Thymus (tissue), 11 donors: Measurements from ENCODE around the gene ST3GAL5. TPM values are rescaled to one million over a fixed set of nuclear protein-coding genes. Genes with fewer than 3 reads are reported as not detected.
A peak's percentile ranks its signal among the peaks of the same experiment; 100 is the strongest.
"Not testable (repeated sequence)": the region's sequence is repeated elsewhere in the genome, so short reads cannot be mapped to it uniquely, and the experiment has no call there.

ENCODE experiments used
- DNase-seq, 9 donors: peaks; one replicate each; pipeline ENCODE4 v3.0.0-alpha.2; 2013; ENCODE audit warnings: low spot score in 9 of 9, low read depth in 6 of 9, missing footprints in 1 of 9
- H3K27ac ChIP-seq, 2 donors: one replicate each; pipeline ENCODE4 v1.5.1; 2013; ENCODE audit warnings: control low read depth in 1 of 2, low read depth in 1 of 2, low read length in 1 of 2, mild to moderate bottlenecking in 1 of 2, moderate library complexity in 1 of 2
- H3K27me3 ChIP-seq, 2 donors: one replicate each; pipeline ENCODE4 v1.5.1; 2013; ENCODE audit warnings: low read length in 1 of 2; ENCODE audit not compliant: control insufficient read depth in 2 of 2, insufficient read depth in 1 of 2
- H3K36me3 ChIP-seq, 2 donors: one replicate each; pipeline ENCODE4 v1.5.1; 2013; ENCODE audit warnings: low read length in 1 of 2, mild to moderate bottlenecking in 1 of 2, moderate library complexity in 1 of 2; ENCODE audit not compliant: control insufficient read depth in 2 of 2, insufficient read depth in 2 of 2
- H3K4me1 ChIP-seq, 2 donors: one replicate each; pipeline ENCODE4 v1.5.1; 2013; ENCODE audit warnings: low read length in 2 of 2; ENCODE audit not compliant: control insufficient read depth in 2 of 2, insufficient read depth in 2 of 2
- H3K4me3 ChIP-seq, 2 donors: one replicate each; pipeline ENCODE4 v1.5.1; 2013; ENCODE audit warnings: low read length in 2 of 2, control low read depth in 1 of 2, mild to moderate bottlenecking in 1 of 2
- H3K9me3 ChIP-seq, 2 donors: one replicate each; pipeline ENCODE4 v1.5.1; 2013; ENCODE audit warnings: low read length in 1 of 2, mild to moderate bottlenecking in 1 of 2; ENCODE audit not compliant: control insufficient read depth in 2 of 2, insufficient read depth in 1 of 2
- WGBS: extraction: QIAGEN DNeasy Blood & Tissue Kit; methylation state at CpG from one replicate; pipeline ENCODE4 v1.1.7; 2013; 5-methylcytosine and 5-hydroxymethylcytosine counted together
- polyA plus RNA-seq: library from polyadenylated mRNA; stranded (reverse); fragments of 200-250 nt; gene quantifications from one replicate; pipeline ENCODE4 v1.2.3, GENCODE V29; 2013
- total RNA-seq: library from RNA; stranded (reverse); fragments of 120-200 nt; gene quantifications from one replicate; pipeline ENCODE4 v1.2.4, GENCODE V29; 2013
- donor health status: healthy.

Gene ST3GAL5
- total and polyA plus RNA-seq, 2 donors, result 35.4 to 39.2 TPM

DNA sequence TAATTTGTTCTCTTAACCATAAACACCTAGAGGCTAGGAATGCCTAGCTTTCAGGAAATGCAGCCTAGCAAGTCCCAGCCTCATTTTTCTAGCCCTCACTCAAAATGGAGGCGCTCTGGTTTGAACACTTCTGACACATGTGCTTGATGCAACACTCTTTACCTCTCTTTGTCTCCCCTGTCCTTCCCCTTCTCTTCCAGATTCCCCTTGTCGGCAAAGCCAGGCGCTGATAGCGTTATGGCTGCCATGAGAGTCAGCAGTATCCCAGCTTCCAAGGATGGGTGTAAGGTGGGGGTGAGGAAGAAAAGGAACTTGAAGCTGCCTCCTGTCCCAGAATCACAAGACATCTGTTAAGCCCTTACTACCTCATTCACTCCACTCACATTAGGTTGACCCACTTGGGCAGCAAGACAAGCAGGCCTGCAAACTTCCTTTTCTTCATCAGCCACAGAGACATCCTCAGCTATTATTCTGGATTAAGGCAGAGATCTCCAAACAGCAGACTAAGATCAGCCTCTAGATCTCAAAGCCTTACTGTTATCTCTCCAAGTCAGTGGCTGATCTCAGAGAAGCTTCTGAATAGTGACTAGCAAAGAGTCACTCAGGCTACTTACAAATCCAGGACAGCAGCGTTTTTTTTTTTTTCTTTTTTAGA is 1.9 kb upstream of the ST3GAL5 start:
- no peaks in the 10 kb centered on the region for H3K36me3 ChIP-seq
- H3K4me1 ChIP-seq, result peaks cover 17 to 55% of the 10 kb centered on the region in 2 donors
- H3K4me3 ChIP-seq, result no peak overlapping the region
- no peaks in the 10 kb centered on the region for H3K27me3 ChIP-seq
- peak overlapping the region in 1 of 2 donors; percentile 40 for H3K27ac ChIP-seq
- DNase-seq, result peak in 1 of 9 donors; percentile 34
- H3K9me3 ChIP-seq, result peaks cover 0 to 10% of the 10 kb centered on the region in 2 donors
- 94% methylated on average over 5 of the region's 5 CpGs for WGBS

DNA sequence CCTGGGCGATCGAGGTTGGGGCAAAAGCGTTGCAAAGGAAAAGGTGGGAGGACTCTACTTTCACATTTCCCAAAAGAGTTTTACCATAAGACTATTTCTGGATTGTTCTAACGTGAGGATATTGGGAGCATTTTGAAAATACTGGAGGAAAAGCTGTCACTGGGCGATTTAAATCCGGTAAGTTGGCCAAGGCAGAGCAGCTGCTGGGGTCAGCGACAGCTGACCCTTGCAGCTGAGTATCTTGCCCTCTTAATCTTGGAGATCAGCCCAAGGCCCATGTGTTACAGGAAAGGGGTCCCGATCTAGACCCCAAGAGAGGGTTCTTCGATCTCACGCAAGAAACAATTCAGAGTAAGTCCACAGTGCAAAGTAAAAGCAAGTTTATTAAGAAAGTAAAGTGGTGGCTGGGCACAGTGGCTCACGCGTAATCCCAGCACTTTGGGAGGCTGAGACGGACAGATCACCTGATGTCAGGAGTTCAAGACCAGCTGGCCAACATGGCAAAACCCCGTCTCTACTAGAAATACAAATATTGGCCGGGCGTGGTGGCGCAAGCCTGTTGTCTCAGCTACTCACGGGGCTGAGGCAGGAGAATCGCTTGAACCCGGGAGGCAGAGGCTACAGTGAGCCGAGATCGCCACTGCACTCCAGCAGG is 964 bp upstream of the ST3GAL5 start:
- H3K9me3 ChIP-seq, result peaks cover 0 to 2% of the 10 kb centered on the region in 2 donors
- no peaks in the 10 kb centered on the region for H3K36me3 ChIP-seq
- 64% methylated on average over 22 of the region's 22 CpGs for WGBS
- H3K4me3 ChIP-seq, result peak overlapping the region; percentile 69 to 81
- peaks cover 20 to 62% of the 10 kb centered on the region in 2 donors for H3K4me1 ChIP-seq
- H3K27ac ChIP-seq, result peak overlapping the region; percentile 83 to 86
- no peaks in the 10 kb centered on the region for H3K27me3 ChIP-seq
- no peak for DNase-seq

DNA sequence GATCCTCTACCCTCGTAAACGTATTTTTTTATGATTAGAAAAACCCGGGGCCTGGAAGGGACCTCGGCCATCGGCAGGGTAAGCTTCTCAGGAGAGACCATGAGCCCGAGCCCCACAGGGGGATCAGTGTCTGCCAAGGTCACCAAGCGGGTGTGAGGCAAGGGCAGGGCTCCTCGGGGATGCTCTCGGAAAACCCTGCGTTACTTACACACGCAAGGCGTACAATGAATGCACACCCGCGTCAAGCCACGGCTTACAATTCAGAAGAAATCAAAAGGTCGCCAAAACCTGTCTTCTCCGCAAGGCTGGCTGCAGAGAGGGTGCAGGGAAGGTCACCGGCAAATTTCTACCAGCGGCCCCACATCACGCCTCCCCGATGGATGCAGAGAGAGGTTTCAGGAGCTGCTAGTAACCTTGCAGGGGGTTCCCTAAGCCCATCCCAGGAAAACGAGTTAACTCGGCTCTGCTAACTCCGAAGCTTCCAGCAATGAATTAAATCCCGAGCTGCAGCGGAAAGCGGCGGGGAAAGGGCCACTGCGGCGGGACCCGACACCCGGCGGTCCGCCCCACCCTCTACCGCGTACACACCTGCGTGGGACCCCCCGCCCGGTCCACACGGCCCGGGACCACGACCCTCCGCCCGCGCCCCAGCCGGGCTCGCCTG is 638 bp downstream of the ST3GAL5 start:
- DNase-seq, result peak in 7 of 9 donors; percentile 23 to 72 (median 39)
- H3K4me1 ChIP-seq, result peaks cover 20 to 64% of the 10 kb centered on the region in 2 donors

DNA sequence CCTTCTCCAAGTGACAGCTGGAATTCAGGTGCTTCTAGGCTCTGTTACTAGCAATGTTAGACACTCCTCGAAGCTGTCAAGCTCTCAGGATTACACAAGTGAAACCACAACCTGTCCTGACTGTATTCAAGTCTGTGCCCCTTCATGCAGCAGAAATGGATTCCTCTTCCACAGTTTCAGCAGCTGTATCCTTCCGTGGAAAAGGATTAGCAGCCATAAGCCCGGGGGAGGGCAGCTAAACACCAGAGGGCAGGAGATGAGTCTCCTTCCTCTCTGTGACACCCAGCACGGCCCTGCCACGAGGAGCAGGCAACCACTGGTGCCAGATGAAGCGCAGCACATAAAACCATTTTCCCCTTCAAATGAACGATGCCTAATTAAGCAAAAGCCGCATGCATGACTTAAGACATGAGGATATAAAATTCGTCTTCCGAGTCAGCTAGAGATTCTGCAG is 1.2 kb downstream of the ST3GAL5 start:
- Histone ChIP-seq H3K9me3 (peaks cover 0 to 6% of the 10 kb centered on the region in 2 donors), H3K36me3 (peaks cover 6 to 7% of the 10 kb centered on the region in 2 donors), H3K4me1 (peaks cover 20 to 64% of the 10 kb centered on the region in 2 donors), H3K27me3 (no peaks in the 10 kb centered on the region), H3K27ac (peak overlapping the region; percentile 83 to 92), H3K4me3 (peak overlapping the region; percentile 81 to 94)
- peak in 7 of 9 donors; percentile 44 to 83 (median 54) for DNase-seq
- WGBS, result 5% methylated on average over 10 of the region's 10 CpGs

More for the DNA sequence above, 638 bp downstream of the ST3GAL5 start:
- Histone ChIP-seq H3K27me3 (no peaks in the 10 kb centered on the region), H3K27ac (peak overlapping the region; percentile 83 to 92), H3K4me3 (peak overlapping the region; percentile 81 to 94), H3K9me3 (peaks cover 0 to 6% of the 10 kb centered on the region in 2 donors), H3K36me3 (peaks cover 6 to 7% of the 10 kb centered on the region in 2 donors)
- WGBS, result 2% methylated on average over 47 of the region's 47 CpGs

DNA sequence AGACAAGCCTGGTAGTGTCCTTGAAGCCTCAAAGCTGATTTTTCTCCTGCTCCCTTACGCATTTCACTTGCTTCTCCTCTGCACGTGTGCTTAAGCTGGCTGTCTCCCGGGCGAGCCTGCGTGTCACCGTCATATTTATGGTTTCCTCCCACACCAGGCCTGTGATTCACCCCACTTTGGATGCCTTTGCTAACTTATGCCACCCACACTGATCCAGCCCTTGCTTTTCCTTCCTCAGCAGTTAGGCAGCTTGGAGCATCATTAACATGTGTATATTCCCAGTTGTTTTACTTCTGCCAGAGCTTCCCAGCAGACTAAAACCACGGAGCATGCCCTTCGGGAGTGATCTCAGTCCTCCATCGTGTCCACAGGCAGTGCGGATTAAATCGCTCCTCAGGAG is 2.2 kb downstream of the ST3GAL5 start:
- WGBS, result 46% methylated on average over 11 of the region's 11 CpGs
- DNase-seq, result peak in 4 of 9 donors; percentile 16 to 59 (median 44)
- Histone ChIP-seq H3K27me3 (no peaks in the 10 kb centered on the region), H3K9me3 (peaks cover 0 to 14% of the 10 kb centered on the region in 2 donors), H3K4me1 (peaks cover 20 to 61% of the 10 kb centered on the region in 2 donors), H3K4me3 (peak overlapping the region; percentile 81 to 94), H3K36me3 (peaks cover 6 to 14% of the 10 kb centered on the region in 2 donors), H3K27ac (peak overlapping the region in 1 of 2 donors; percentile 8)

DNA sequence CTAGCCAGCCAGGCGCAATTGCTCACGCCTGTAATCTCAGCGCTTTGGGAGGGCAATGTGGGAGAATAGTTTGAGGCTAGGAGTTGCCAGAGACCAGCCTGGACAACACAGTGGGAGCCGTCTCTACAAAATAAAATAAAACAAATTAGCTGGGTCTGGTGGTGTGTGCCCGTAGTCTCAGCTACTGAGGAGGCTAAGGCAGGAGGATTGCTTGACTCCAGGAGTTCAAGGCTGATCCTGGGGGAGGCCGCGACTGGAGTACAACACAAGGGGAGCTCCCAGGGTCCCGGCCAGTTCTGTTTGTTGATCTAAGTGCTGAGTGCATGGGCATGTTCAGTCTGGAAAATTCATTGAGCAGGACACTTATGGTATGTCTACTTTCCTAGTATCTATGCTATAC is 2.6 kb downstream of the ST3GAL5 start:
- no peak for DNase-seq
- Histone ChIP-seq H3K4me3 (peak overlapping the region in 1 of 2 donors; percentile 94), H3K27me3 (no peaks in the 10 kb centered on the region), H3K36me3 (peaks cover 6 to 18% of the 10 kb centered on the region in 2 donors), H3K4me1 (peaks cover 20 to 60% of the 10 kb centered on the region in 2 donors), H3K9me3 (peaks cover 0 to 15% of the 10 kb centered on the region in 2 donors), H3K27ac (peak overlapping the region in 1 of 2 donors; percentile 8)
- WGBS, result 89% methylated on average over 8 of the region's 8 CpGs

DNA sequence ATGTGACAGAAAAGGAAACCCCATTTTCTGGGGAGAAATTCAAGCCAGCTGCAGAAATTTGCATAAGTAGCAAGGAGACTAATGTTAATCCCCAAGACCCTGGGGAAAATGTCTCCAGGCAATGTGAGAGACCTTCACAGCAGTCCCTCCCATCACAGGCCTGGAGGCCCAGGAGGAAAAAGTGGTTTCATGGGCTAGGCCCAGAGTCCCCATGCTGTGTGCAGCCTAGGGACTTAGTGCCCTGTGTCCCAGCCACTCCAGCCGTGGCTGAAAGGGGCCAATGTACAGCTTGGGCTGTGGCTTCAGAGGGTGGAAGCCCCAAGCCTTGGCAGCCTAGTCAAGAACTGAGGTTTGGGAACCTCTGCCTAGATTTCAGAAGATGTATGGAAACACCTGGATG is 7.0 kb downstream of the ST3GAL5 start:
- peaks cover 17 to 43% of the 10 kb centered on the region in 2 donors for H3K4me1 ChIP-seq
- WGBS, result 100% methylated on average over 1 of the region's 1 CpG
- DNase-seq, H3K4me3 ChIP-seq, H3K27me3 ChIP-seq, H3K27ac ChIP-seq: not testable (repeated sequence)
- H3K9me3 ChIP-seq, result peaks cover 0 to 15% of the 10 kb centered on the region in 2 donors
- H3K36me3 ChIP-seq, result peaks cover 6 to 29% of the 10 kb centered on the region in 2 donors

DNA sequence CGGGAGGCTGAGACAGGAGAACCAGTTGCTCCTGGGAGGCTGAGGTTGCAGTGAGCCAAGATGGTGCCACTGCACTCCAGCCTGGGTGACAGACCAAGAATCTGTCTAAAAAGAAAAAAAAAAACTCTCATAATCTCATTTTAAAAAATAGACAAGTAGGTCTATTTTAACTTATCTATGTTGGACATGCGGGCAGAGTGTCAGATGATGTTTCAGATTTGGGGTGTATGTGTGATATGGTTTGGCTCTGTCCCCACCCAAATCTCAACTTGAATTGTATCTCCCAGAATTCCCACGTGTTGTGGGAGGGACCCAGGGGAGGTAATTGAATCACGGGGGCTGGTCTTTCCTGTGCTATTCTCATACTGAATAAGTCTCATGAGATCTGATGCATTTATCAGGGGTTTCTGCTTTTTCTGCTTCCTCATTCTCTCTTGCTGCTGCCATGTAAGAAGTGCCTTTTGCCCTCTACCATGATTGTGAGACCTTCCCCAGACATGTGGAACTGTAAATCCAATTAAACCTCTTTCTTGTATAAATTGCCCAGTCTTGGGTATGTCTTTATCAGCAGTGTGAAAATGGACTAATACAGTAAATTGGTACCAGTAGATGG is 8.0 kb downstream of the ST3GAL5 start:
- WGBS, result 85% methylated on average over 4 of the region's 4 CpGs
- Histone ChIP-seq H3K36me3 (peaks cover 6 to 29% of the 10 kb centered on the region in 2 donors), H3K4me1 (peaks cover 10 to 42% of the 10 kb centered on the region in 2 donors), H3K9me3 (peaks cover 0 to 15% of the 10 kb centered on the region in 2 donors)
- not testable (repeated sequence) for DNase-seq, H3K27ac ChIP-seq, H3K27me3 ChIP-seq, H3K4me3 ChIP-seq
